ELR (cell line): ENCODE data around the gene UROS.

Experiments used
- DNase-seq: peaks from one replicate; pipeline ENCODE4 v3.0.0-alpha.2; 2015; ENCODE audit warnings: low read depth

UROS gene

GRCh38 chr10:125762692-125763648 lies 60.1 kb downstream of the UROS start:
- no peak for DNase-seq

GRCh38 chr10:125761961-125762360 lies 61.1 kb downstream of the UROS start:
- DNase-seq = no peak

GRCh38 chr10:125757742-125758141 lies 65.3 kb downstream of the UROS start:
- no peak for DNase-seq

- DNase-seq = no peak
Observed at GRCh38 chr10:125756853-125757487, 66.1 kb downstream of the UROS start.

GRCh38 chr10:125756196-125756595 lies 66.9 kb downstream of the UROS start:
- no peak for DNase-seq

GRCh38 chr10:125747417-125747816 lies 75.6 kb downstream of the UROS start:
- no peak for DNase-seq

GRCh38 chr10:125744909-125745308 lies 78.1 kb downstream of the UROS start:
- DNase-seq = peak; percentile 10

- DNase-seq = peak; percentile 37
Observed at GRCh38 chr10:125742465-125742864, 80.6 kb downstream of the UROS start.

GRCh38 chr10:125739994-125740679 lies 82.9 kb downstream of the UROS start:
- no peak for DNase-seq
